ENCODE data around the gene MLLT10.
"Not testable (repeated sequence)": the region's sequence is repeated elsewhere in the genome, so short reads cannot be mapped to it uniquely, and the experiment has no call there.

DNA sequence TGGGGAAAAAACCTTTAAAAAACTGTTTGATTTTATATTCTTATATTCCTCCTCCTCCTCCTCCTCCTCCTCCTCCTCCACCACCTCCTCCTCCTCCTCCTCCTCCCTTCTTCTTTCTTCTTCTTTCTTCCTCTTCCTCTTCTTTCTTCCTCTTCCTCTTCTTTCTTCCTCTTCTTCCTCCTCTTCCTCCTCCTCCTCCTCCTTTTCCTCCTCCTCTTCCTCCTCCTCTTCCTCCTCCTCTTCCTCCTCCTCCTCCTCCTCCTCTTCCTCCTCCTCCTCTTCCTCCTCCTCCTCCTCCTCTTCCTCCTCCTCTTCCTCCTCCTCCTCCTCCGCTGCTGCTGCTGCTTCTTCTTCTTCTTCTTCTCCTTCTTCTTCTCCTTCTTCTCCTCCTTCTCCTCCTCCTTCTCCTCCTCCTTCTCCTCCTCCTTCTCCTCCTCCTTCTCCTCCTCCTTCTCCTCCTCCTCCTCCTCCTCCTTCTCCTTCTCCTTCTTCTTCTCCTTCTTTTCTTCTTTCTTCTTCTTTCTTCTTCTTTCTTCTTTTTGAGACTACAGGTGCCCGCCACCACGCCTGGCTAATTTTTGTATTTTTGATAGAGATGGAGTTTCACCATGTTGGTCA is 183.5 kb downstream of the MLLT10 start:
- TF ChIP-seq, protein P1, sequence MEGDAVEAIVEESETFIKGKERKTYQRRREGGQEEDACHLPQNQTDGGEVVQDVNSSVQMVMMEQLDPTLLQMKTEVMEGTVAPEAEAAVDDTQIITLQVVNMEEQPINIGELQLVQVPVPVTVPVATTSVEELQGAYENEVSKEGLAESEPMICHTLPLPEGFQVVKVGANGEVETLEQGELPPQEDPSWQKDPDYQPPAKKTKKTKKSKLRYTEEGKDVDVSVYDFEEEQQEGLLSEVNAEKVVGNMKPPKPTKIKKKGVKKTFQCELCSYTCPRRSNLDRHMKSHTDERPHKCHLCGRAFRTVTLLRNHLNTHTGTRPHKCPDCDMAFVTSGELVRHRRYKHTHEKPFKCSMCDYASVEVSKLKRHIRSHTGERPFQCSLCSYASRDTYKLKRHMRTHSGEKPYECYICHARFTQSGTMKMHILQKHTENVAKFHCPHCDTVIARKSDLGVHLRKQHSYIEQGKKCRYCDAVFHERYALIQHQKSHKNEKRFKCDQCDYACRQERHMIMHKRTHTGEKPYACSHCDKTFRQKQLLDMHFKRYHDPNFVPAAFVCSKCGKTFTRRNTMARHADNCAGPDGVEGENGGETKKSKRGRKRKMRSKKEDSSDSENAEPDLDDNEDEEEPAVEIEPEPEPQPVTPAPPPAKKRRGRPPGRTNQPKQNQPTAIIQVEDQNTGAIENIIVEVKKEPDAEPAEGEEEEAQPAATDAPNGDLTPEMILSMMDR (IDR thresholded peaks at IDR 0.05): not testable (repeated sequence)
- not testable (repeated sequence) for TF ChIP-seq POLR2A (IDR thresholded peaks at IDR 0.05)

Data from adrenal gland (tissue), 5 donors.